ENCODE results near the gene PLTP. TPM values are rescaled to one million over a fixed set of nuclear protein-coding genes. Genes with fewer than 3 reads are reported as not detected.

The PLTP gene
- total and polyA plus RNA-seq, 2 of the 13 experiments (the other 11 are each of a cell fraction or from before 2014, with no cell fraction given), result 16.9 to 28.6 TPM

GRCh38 chr20:45890985-45891983 lies 20.7 kb downstream of the PLTP start, which contains the start of the genes CTSA and NEURL2 (continued):
- TF ChIP-seq NRL (CRISPR knock-in tag; IDR thresholded peaks at IDR 0.05; ENCODE audit: borderline replicate concordance) (peak; percentile 90; the same call in 1 of the 2 replicates), MIXL1 (CRISPR knock-in tag; IDR thresholded peaks at IDR 0.05) (peak; percentile 99), FOXO1 (CRISPR knock-in tag; IDR thresholded peaks at IDR 0.05) (peak; percentile 96)

GRCh38 chr20:45890077-45890984 lies 21.6 kb downstream of the PLTP start:
- peak; percentile 78 for FAIRE-seq
- ATAC-seq, result peak; percentile 87
- POLR2A ChIA-PET, result interaction anchor here (0.7 to 8.1 kb wide), 28 partner anchors 9 to 98 kb away, joined by 3 to 164 read pairs (median 8); partner anchors contain the start of genes ACOT8, DNTTIP1, PCIF1 and PLTP
- H3K9me3 ChIP-seq (ENCODE audit: low read length), result no peaks in the 10 kb centered on the region
- peaks cover 45% of the 10 kb centered on the region for H3K4me1 ChIP-seq (ENCODE audit: insufficient read depth, low read length)
- in situ Hi-C loops (cut with HindIII; ENCODE audit: extremely low pct_ligation_motif_present, low pct_unique_long_range_greater_than_20kb) (loop anchor here (5.0 kb wide), 2 partner anchors 42 to 72 kb away; partner anchors contain the start of gene PCIF1), intact Hi-C loops (cut with micrococcal nuclease; ENCODE audit: unreplicated experiment) (loop anchor here (1.0 to 2.0 kb wide), 6 partner anchors 34 to 73 kb away; partner anchors contain the start of genes ACOT8, PCIF1, SNX21 and ZSWIM3)
- DNase-seq (ENCODE audit: low spot score), result peak; percentile 92
- H3K27ac ChIP-seq (ENCODE audit: extremely low read length, insufficient read depth, low read length), result peak overlapping the region; percentile 87
- H4K20me1 ChIP-seq (ENCODE audit: insufficient read depth, low read length), result no peaks in the 10 kb centered on the region
- peaks cover 32% of the 10 kb centered on the region for H3K79me2 ChIP-seq (ENCODE audit: insufficient read depth, low read length)
- CTCF ChIA-PET (ENCODE audit: low intra/inter-chr PET ratio, low total read pairs), result interaction anchor here (1.2 to 2.6 kb wide), 5 partner anchors 43 to 91 kb away, joined by 3 to 19 read pairs (median 3); partner anchors contain the start of gene ZNF335
- no peaks in the 10 kb centered on the region for H3K27me3 ChIP-seq (ENCODE audit: control insufficient read depth in 1 of 2, insufficient read depth in 2 of 2, low read length in 2 of 2)
- peak overlapping the region; percentile 86 to 98 (median 96) for H3K4me3 ChIP-seq (replicated peaks in 1 of 3; ENCODE audit: insufficient read depth in 1 of 3, low read depth in 2 of 3, low read length in 3 of 3)
- WGBS (ENCODE audit: low lambda C conversion rate), result 42% methylated on average over 60 of the region's 79 CpGs
- H3K9ac ChIP-seq (ENCODE audit: insufficient read depth, low read depth, low read length), result peak overlapping the region; percentile 87
- no peak overlapping the region for H2AFZ ChIP-seq (ENCODE audit: low read length)
- H3K36me3 ChIP-seq (replicated peaks in 1 of 2; ENCODE audit: control insufficient read depth in 1 of 2, insufficient read depth in 2 of 2, low read length in 2 of 2), result peaks cover 26 to 47% of the 10 kb centered on the region in 2 experiments
- peak overlapping the region; percentile 85 for H3K4me2 ChIP-seq (ENCODE audit: low read depth, low read length)
- BruUV-seq (replicated peaks), result TSS peak; percentile 70
- TF ChIP-seq ZNF776 (CRISPR knock-in tag; IDR thresholded peaks at IDR 0.05), result peak; percentile 87; the same call in 1 of the 2 replicates
- no peak for TF ChIP-seq ZNF33A (CRISPR knock-in tag; IDR thresholded peaks at IDR 0.05; ENCODE audit: borderline replicate concordance)
- no peak for TF ChIP-seq NR2F1 (CRISPR knock-in tag; IDR thresholded peaks at IDR 0.05)
- no peak for TF ChIP-seq ZNF12 (CRISPR knock-in tag; IDR thresholded peaks at IDR 0.05)
- TF ChIP-seq ZNF569 (CRISPR knock-in tag; IDR thresholded peaks at IDR 0.05; ENCODE audit: borderline replicate concordance), result no peak; the same call in 1 of the 2 replicates
- no peak for TF ChIP-seq TBL1XR1 (IDR thresholded peaks at IDR 0.05; ENCODE audit: borderline replicate concordance, low read length, partially characterized antibody)
- no peak for TF ChIP-seq ZNF431 (CRISPR knock-in tag; IDR thresholded peaks at IDR 0.05; ENCODE audit: borderline replicate concordance, low read depth)
- TF ChIP-seq JARID2 (CRISPR knock-in tag; IDR thresholded peaks at IDR 0.05; ENCODE audit: insufficient replicate concordance), result no peak
- 0 out of 2 replicates have a peak, but pooled peaks have one; percentile 7 for TF ChIP-seq ELF4 (CRISPR knock-in tag; IDR thresholded peaks at IDR 0.05; ENCODE audit: borderline replicate concordance)
- TF ChIP-seq MAFF (IDR thresholded peaks at IDR 0.05; ENCODE audit: low read depth, low read length), result no peak
- no peak for TF ChIP-seq ZNF639 (CRISPR knock-in tag; conservative IDR thresholded peaks at IDR 0.05)
- TF ChIP-seq BRD4 (CRISPR knock-in tag; IDR thresholded peaks at IDR 0.05), result peak; percentile 29; the same call in 1 of the 2 replicates
- no peak for TF ChIP-seq SP1 (IDR thresholded peaks at IDR 0.05)
- TF ChIP-seq SP1 (CRISPR knock-in tag; IDR thresholded peaks at IDR 0.05), result peak; percentile 54
- no peak for TF ChIP-seq SAFB2 (CRISPR knock-in tag; IDR thresholded peaks at IDR 0.05; ENCODE audit: borderline replicate concordance, low read depth)
- TF ChIP-seq CENPX (CRISPR knock-in tag; IDR thresholded peaks at IDR 0.05), result no peak

Measured in HepG2 (cell line).